ENCODE data around the gene PGAP6. TPM values are rescaled to one million over a fixed set of nuclear protein-coding genes. Genes with fewer than 3 reads are reported as not detected.

Gene PGAP6
- total and polyA plus RNA-seq, 2 of the 8 experiments (the other 6 are each of a cell fraction or from before 2014, with no cell fraction given), result 86.8 to 364 TPM

DNA sequence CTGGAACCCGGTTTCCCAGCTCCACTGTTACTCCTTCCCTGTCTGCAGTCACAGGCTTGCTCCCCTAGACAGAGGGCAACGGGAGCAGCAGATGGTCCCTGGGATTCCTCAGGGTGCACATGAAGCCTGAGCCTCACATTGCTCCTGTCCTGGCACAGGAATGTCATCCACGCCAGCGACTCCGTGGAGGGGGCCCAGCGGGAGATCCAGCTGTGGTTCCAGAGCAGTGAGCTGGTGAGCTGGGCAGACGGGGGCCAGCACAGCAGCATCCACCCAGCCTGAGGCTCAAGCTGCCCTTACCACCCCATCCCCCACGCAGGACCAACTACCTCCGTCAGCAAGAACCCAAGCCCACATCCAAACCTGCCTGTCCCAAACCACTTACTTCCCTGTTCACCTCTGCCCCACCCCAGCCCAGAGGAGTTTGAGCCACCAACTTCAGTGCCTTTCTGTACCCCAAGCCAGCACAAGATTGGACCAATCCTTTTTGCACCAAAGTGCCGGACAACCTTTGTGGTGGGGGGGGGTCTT, 18.3 kb upstream of the PGAP6 start:
- Histone ChIP-seq H3K27me3 (replicated peaks in 1 of 4; ENCODE audit: control insufficient read depth in 3 of 4, extremely low read depth in 1 of 4, insufficient read depth in 3 of 4, low read length in 3 of 4) (no peaks in the 10 kb centered on the region), H2AFZ (ENCODE audit: low read length) (no peak overlapping the region), H3K36me3 (ENCODE audit: control insufficient read depth in 2 of 4, insufficient read depth in 4 of 4, low read length in 3 of 4) (peaks cover 7 to 18% (median 14%) of the 10 kb centered on the region in 4 experiments; a peak in 6 of 8 replicates), H3K4me3 (ENCODE audit: extremely low read depth in 1 of 4, insufficient read depth in 2 of 4, low read depth in 3 of 4, low read length in 4 of 4) (peak overlapping the region in 2 of 4 experiments; percentile 12 to 65; a peak in 1 of 8 replicates), H3K23me2 (ENCODE audit: low read depth, low read length) (peaks cover 5% of the 10 kb centered on the region), H3K4ac (replicated peaks; ENCODE audit: insufficient read length, low read depth, low read length) (no peak overlapping the region), H3K79me1 (ENCODE audit: low read depth, low read length) (no peaks in the 10 kb centered on the region; the same call in 1 of the 2 replicates), H3K23ac (ENCODE audit: insufficient read length) (no peak overlapping the region), H4K20me1 (replicated peaks in 1 of 2; ENCODE audit: control insufficient read depth in 1 of 2, insufficient read depth in 2 of 2, low read length in 2 of 2) (peaks cover 2 to 21% of the 10 kb centered on the region in 2 experiments), H3K14ac (ENCODE audit: insufficient read length) (no peak overlapping the region), H3K4me2 (ENCODE audit: insufficient read depth in 1 of 2, low read depth in 2 of 2, low read length in 2 of 2) (peak overlapping the region; percentile 29 to 59; a peak in 2 of 4 replicates), H3K9ac (replicated peaks in 1 of 4; ENCODE audit: extremely low read depth in 1 of 4, low read depth in 3 of 4, low read length in 3 of 4) (no peak overlapping the region), H2BK5ac (ENCODE audit: low read depth, low read length) (peak overlapping the region; percentile 63), H4K91ac (replicated peaks; ENCODE audit: insufficient read length, low read length) (no peak overlapping the region), H4K8ac (ENCODE audit: extremely low read depth, insufficient read depth, low read length) (no peak overlapping the region), H3K9me3 (ENCODE audit: insufficient read depth in 2 of 2, low read depth in 1 of 2, low read length in 1 of 2) (no peaks in the 10 kb centered on the region), H2BK12ac (ENCODE audit: low read depth, low read length) (no peak overlapping the region), H2BK120ac (replicated peaks; ENCODE audit: low read depth, low read length) (no peak overlapping the region), H2AK5ac (ENCODE audit: low read depth, low read length) (no peak overlapping the region), H3K4me1 (replicated peaks in 1 of 4; ENCODE audit: control insufficient read depth in 3 of 4, insufficient read depth in 4 of 4, low read length in 3 of 4) (peaks cover 0 to 26% (median 13%) of the 10 kb centered on the region in 4 experiments; a peak in 6 of 7 replicates), H3K79me2 (ENCODE audit: control insufficient read depth in 1 of 2, insufficient read depth in 2 of 2, low read length in 2 of 2) (no peaks in the 10 kb centered on the region; a peak in 1 of 4 replicates), H3K27ac (ENCODE audit: low read depth, low read length) (no peak overlapping the region), H3K56ac (replicated peaks; ENCODE audit: insufficient read length, low read depth, low read length) (no peak overlapping the region), H2BK20ac (ENCODE audit: low read length) (no peak overlapping the region), H3K18ac (ENCODE audit: extremely low read depth, low read length) (peak overlapping the region; percentile 32; the same call in 1 of the 2 replicates), H4K5ac (ENCODE audit: insufficient read length, low read depth, low read length) (no peak overlapping the region), H2BK15ac (ENCODE audit: low read length) (no peak overlapping the region)
- 91% methylated on average over 10 of the region's 10 CpGs; no CpG with 5 or more reads in 1 of the 2 experiments for WGBS, 2 experiments (ENCODE audit: extremely low coverage in 1 of 2, insufficient coverage in 1 of 2, insufficient read length in 1 of 2, insufficient replicate concordance in 2 of 2, low coverage in 1 of 2, low lambda C conversion rate in 2 of 2, missing lambda C conversion rate in 1 of 2)
- ChIA-PET POLR2A (ENCODE audit: partially characterized antibody) (interaction anchor here (0.7 to 6.7 kb wide), 16 partner anchors 9 to 249 kb away, joined by 3 to 67 read pairs (median 3); partner anchors contain the start of genes CAPN15, NHLRC4 and WDR90), CTCF (ENCODE audit: partially characterized antibody) (interaction anchor here (0.9 to 1.7 kb wide), 6 partner anchors 8 to 95 kb away, joined by 3 to 9 read pairs (median 4); no protein-coding TSS in a partner anchor)
- FAIRE-seq, result no peak
- no peak for TF ChIP-seq PHF8 (conservative IDR thresholded peaks at IDR 0.05; ENCODE audit: low read depth, low read length)
- TF ChIP-seq POLR2A (IDR thresholded peaks at IDR 0.05; ENCODE audit: control extremely low read depth in 1 of 2, low read depth in 2 of 2, low read length in 2 of 2), result 0 out of 3 replicates have a peak, but pooled peaks of 1 of the 2 experiments have one; percentile 13
- peak in 1 of 2 experiments; percentile 51 for DNase-seq (ENCODE audit: low read depth in 1 of 2, low spot score in 2 of 2)

Data from H1 (cell line).